SH-SY5Y (cell line): ENCODE measurements around the gene FRMD8.

Experiments used
- GATA2 ChIP-seq: IDR thresholded peaks from 2 replicates; pipeline ENCODE4 v1.6.1; 2011; ENCODE audit warnings: mild to moderate bottlenecking, low read depth, low read length
- GATA3 ChIP-seq: IDR thresholded peaks from 2 replicates; pipeline ENCODE4 v1.6.1; 2011; ENCODE audit warnings: low read depth, mild to moderate bottlenecking, low read length, moderate library complexity

FRMD8 gene

DNA sequence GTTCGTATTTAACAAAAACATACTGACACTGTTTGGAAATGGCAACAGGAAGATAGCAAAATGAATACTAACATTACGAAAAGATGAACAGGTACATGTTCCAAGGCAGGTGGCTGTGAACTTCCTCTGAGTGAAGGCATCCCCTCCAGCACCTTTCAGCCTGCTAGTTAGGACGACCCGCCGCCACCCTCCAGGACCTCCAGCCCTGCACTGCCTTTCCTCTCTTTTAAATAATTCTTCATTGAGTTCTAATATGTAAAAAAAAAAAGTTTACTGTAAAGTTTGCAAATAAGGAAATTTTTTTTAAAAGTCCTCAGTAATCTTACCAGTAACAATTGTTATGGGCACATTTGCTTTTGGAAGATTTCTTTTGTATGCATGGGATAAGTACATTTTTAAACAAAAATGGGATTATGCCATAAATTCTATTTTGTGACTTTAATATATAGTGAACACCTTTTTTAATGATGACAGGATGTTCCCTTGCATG lies 42.2 kb downstream of the FRMD8 start:
- TF ChIP-seq GATA3 (no peak), GATA2 (no peak)

- TF ChIP-seq GATA3 = no peak
- no peak for TF ChIP-seq GATA2
Observed at GRCh38 chr11:65429068-65429681, 42.7 kb downstream of the FRMD8 start.

DNA sequence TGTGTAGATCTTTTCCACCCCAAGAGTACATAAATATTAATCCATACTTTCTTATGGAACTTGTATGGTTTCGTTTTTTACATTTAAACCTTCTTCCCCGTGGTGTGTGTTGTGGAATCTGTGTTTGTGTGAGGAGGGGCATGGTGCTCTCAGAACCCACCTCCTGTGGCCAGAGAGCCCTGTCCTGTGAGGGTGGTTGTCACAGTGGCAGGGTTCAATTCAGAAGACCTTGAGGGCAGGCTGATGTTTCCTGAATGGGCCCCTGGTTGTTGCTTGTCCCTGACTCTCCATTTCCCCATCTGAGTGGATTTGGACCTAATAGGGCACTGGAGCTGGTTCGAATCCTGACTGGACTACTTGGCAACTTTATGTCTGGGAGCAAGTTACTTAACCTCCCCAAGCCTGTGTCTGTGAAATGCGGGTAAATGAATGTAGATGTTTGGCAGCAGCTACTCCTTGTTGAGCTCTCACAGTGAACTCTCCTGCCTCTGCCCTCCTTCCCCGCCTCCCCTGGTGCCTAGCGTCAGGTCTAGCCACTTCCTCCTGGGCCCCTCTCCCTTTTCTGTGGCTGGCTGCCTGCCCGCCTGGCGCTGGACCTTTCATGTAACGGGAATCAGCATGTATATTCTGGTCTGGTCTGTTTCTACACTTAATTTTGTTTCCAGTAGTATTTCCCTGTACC lies 43.4 kb downstream of the FRMD8 start:
- TF ChIP-seq GATA3 (no peak), GATA2 (no peak)

DNA sequence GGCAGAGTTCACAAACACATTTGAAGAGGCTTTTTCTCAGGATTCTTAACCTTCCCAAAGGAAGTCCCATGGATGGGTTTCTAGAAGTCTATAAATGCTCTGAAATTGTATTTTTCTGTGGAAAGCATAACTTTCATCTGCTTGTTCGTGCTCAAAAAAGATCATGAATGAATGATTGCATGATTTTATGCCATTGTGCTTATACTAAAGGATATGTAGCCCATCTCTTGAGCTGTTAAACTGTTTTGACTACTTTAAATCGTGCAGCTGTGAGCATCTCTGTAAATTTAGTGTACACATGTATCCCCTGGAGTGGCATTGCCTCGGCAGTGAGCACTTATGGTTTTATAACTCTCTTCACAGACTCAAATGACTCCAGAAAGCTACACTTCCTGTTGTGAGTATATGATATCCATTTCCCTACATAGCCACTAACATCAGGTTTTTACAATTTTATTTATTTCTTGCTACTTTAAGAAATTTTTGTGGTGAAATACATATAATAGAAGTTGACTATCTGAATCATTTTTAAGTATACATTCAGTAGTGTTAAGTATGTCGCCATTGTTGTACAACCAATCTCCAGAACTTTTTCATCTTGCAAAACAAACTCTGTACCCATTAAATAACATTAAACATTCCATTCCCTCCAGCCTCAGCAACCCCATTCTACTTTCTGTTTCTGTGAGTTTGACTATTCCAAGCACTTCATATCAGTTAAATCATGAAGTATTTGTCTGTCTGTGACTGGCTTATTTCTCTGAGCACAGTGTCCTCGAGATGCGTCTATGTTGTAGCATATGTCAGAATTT lies 44.2 kb downstream of the FRMD8 start:
- TF ChIP-seq GATA3 (no peak), GATA2 (no peak)

DNA sequence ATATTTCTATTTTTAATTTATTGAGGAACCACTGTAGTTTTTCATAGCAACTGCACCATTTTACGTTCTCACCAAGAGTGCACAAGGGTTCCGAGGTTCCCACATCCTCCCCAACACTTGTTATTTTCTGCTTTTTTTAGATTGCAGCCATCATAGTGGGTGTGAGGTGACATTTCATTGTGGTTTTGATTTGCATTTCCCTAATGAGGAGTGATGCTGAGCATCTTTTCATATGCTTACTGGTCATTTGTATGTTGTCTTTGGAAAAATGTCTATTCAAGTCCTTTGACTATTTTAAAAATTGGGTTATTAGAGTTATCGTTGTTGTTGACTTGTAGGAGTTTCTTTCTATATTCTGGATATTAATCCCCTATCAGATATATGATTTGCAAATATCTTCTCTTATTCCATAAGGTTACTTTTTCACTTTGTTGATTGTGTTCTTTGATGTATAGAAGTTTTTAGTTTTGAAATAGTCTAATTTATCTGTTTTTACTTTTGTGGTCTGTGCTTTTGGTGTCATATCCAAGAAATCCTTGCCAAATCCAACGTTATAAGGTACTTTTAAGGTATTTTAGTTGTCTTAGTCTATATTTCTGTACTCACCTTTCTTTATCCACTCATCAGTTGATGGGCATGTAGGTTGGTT lies 45.1 kb downstream of the FRMD8 start:
- TF ChIP-seq GATA3 = no peak
- no peak for TF ChIP-seq GATA2

GRCh38 chr11:65432100-65432650 lies 45.7 kb downstream of the FRMD8 start:
- no peak for TF ChIP-seq GATA3
- no peak for TF ChIP-seq GATA2

- TF ChIP-seq GATA3 = no peak
- TF ChIP-seq GATA2 = no peak
Observed at GRCh38 chr11:65432686-65433582, 46.5 kb downstream of the FRMD8 start.

DNA sequence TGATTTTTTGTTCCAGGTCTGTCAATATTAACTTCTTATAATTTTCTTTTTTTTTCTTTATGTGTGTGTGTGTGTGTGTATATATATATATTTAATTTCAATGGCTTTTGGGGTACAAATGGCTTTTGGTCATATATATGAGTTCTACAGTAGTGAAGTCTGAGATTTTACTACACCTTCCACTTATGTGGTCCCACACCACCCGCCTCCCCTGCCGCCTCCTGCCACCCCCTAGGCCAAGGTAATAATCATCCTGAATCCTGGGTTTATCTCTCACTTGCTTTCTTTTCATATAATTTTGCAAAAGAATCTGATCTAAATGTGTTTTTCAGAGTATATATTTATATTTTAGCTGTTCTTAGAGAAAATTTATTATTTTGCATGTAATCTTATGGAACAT lies 47.2 kb downstream of the FRMD8 start:
- no peak for TF ChIP-seq GATA2
- TF ChIP-seq GATA3 = no peak

DNA sequence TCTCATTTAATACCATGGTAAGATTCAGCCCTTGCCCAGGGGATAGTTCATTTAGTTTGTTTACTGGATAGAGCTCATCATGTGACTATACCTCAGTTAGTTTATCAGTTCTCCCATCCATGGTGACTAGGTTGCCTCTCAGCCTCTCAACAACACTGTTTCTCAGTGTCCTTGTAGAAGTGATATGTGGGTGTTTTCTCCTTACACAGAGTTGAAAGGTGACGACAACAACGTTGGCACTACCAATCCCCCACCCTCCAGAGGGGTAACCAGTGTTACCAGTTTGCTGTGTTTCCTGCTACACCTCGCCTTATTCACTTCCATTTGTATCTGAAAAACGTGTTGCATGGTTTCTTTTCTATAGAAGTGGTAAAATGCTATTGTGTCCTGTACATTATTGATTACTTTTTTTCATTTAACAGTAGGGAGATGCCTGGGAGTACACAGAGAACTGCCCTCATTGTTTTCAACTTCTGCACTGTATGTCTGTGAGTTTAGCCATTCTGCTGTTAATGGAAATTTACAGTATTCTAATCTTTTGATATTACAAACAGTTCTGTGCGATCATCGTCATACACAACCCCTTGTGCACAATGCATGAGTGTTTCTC lies 47.7 kb downstream of the FRMD8 start:
- no peak for TF ChIP-seq GATA3
- TF ChIP-seq GATA2 = no peak

DNA sequence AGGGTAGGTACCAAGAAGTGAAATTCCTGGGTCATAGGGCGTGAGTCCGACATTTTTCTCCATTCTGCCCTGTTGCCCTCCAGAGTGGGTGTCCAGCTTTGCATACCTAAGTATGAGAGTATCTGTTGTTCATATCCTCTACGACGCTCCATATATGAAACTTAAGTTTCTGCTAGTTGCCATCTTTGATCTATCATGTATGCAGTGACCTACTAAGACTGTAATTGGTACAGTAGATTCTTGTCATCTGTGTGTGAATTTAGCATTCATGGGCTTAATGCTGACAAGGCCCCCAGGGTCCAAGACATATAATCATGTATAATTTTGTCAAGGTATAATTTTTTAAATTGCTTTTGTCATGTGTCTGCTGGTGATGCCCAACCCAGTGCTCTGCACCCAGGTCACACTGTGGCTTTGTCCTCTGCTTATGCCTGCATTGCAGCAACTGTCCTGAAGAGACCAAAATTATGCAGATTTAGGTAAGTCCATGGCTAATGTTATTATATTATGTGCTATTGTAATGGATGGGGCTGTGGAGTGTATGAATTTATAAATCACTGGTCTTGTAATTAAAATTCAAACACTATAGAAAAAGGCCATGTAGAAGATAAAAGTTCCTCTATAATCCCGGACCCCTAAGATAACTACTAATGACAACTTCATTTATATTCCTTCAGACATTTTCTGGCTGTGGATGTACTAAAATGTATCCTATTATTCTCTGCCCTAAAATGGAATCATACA lies 48.4 kb downstream of the FRMD8 start:
- TF ChIP-seq GATA3 = no peak
- TF ChIP-seq GATA2 = no peak

DNA sequence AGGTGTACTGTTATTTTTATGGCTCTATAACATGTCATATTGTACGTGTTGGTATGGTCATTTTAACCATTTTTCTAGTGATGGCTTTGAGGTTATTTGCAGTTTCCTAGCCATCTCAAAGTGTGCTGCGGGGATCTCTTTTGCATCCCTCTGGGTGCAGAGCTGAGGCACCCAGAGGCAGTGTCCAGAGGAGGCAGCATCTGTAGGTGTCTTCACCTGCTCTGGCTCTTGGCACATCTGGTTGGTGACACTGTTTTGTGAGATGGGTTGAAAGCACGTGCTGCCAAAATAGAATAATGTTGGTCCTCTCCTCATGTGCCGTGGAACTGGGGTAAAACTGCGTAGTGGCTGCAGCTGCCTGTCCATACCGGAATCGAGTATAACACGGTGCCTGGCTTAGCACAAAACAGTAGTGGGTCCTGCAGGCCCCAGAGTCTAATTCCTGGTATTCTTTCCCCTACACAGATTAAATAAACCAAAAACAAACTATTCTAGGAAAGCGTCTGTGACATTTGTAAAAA lies 49.0 kb downstream of the FRMD8 start:
- no peak for TF ChIP-seq GATA2
- no peak for TF ChIP-seq GATA3

GRCh38 chr11:65435981-65436411 lies 49.6 kb downstream of the FRMD8 start:
- TF ChIP-seq GATA2 = no peak
- TF ChIP-seq GATA3 = no peak
